HCEC 1CT (cell line): ENCODE measurements around the gene PDIA5.
A peak's percentile ranks its signal among the peaks of the same experiment; 100 is the strongest.

ENCODE experiments used
- DNase-seq: peaks from one replicate; pipeline ENCODE4 v3.0.0-alpha.2; 2017

The PDIA5 gene

DNA sequence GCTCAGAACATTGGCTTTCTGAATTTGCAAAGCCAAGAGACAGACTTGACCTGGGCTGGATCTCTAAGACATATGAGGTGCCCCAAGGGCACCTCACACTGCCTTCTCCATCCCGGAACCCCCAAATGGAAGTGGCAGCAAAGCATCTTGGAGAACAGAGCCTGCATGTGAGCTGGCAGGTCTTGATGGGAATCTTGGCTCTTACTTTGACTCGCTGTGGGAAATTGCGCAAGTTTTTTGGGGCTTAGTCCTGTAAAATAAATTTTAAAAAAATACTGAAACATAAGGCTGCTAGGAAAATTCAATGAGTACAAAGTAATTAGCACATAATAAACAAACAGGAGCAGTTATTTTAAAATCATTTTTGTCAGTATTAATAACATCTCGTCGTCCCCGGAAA is 121.2 kb downstream of the PDIA5 start:
- DNase-seq: no peak

DNA sequence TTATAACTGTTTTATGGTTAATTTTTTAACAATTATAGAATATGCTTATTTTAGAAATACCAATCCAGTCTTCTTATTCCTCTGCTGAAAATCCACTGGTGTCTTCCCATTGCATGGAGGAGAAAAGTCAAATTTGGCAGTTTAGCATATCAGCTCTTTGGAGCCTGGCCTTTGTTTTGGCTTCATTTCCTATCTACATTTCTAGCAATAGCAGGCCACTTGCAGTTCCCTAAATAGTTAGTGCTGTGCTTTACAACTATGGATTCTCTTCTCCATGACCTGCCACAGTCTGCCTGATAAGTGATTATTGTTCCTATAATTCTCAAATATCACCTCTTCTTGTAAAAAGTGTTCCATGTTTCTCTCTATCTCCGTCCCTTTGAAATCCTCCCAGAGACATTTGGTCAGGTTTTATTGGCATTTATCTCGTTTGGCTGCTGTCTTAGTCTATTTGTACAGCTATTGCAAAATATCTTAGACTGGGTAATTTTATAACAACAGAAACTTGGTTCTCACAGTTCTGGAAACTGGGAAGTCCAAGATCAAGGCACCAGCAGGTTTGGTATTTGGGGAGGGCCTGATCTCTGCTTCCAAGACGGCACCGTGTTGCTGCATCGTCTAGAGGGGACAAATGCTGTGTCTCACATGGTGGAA is 126.8 kb downstream of the PDIA5 start:
- no peak for DNase-seq

DNA sequence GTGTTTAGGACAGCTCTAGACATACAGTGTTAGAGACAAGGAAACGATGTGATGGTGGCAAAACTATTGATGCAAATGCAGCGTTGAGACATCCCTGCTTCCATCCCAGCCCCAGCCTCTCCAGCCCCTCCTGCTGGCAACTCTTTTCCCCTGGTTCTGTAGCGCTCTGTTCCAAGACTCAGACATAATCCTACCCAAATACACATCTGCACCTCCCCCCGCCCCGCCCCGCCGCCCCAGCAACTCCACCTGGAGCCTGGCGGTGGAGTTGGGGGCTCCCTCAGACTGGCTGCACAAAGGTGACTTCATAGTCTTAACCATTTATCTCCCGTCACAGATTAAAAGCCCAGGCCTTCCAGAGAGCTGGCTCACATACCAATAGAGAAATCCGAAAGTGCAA is 127.7 kb downstream of the PDIA5 start:
- DNase-seq: peak; percentile 31

DNA sequence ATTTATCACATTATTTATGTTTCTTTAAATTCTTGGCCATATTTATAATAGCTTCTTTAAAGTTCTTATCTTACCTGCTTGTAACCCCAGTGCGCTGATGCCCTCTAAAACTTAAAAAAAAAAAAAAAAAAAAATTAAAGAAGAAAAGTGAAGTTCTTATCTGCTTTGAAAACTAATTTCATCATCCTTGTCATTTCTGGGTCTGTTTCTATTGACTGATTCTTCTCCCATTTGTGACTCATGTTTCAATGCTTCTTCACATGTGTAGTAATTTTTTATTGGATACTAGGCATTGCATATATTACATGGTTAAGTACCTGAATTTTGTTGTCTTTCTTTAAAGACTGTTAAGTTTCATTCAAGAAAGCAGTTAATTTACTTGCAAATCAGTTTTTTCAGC is 131.5 kb downstream of the PDIA5 start:
- no peak for DNase-seq

DNA sequence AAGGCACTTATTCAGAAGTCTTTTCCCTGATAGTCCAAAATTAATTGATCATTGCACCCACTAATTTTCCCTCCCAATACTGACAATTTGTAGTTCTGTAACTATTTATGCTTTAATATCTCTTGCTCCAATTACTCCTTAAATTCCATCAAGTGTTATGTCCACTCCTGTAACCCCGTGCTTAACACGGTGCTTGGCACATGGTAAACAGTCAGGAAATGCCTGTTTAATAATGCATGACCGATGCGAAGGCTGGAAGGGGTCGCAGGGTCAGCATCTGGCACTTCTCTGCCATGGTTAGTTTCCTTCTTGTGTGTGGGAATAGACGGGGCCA is 134.4 kb downstream of the PDIA5 start:
- DNase-seq: no peak

DNA sequence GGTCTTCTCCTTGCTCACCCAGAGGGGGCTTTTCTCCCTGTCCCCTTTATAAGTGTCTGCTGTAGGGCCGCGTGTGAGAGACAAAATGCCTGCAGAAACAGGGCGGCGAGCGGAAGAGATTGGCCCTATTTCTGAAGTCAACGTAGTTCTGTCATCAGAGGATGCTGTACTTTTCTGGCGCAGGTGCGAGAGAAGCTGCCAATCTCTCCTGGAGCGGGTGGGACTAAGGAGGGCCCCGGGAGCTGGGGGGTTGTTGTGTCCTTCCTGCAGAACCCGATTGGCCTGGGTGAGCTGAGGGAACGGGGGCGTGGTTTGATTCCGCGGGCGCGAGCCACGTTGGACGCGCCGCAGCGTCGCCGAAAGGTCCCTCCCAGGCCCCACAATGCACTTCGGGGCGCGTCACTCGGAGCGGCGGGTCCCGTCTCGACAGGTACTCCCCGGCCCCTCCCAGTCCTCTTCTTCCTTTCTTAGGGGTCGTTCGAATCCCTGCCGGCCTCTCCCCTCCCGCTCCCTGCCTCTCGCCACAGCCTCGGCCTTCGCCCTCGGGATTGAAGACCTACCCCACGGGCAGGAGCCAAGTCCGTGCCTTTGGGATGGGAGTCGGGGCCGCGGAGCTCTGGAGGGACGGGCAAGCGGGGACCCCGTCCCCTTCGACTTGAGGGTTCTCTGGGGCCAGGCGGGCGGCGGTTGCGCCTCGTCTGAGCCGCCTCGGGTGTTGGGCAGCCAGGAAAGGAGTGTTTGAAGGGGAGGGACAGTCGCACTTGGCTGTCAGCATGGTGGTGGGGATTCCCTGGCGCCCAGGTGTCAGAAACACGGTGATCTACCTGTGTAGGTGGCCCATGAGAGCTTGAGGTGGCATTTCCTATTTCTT is 135.0 kb downstream of the PDIA5 start, which contains the start of gene SEC22A:
TSS of gene SEC22A (plus strand) at position 387 of the 871 bp plus-strand sequence. CDS start 7,275 bp downstream, outside the sequence.
- peak; percentile 89 for DNase-seq

DNA sequence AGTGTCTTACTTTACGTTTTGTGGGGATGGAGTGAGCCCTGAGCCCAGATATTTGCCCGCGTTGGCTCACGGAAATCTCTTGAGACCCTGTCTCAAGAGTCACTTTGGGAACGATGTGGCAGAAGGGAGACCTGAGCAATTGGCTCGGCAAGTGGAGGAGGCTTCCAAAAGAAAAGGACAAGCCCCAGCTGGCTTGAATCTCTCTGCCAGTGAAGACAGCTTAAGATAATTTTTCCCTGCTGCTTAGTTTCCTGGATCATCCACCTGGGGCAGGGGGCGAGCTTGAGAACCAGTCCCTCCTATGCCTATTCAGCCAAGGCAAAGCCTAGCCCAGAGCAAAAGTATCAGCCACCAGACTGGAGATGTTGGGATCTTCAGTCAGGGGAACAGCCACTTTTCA is 135.6 kb downstream of the PDIA5 start:
- DNase-seq: no peak
